ENCODE results near the gene NHLRC1.

NHLRC1 gene

DNA sequence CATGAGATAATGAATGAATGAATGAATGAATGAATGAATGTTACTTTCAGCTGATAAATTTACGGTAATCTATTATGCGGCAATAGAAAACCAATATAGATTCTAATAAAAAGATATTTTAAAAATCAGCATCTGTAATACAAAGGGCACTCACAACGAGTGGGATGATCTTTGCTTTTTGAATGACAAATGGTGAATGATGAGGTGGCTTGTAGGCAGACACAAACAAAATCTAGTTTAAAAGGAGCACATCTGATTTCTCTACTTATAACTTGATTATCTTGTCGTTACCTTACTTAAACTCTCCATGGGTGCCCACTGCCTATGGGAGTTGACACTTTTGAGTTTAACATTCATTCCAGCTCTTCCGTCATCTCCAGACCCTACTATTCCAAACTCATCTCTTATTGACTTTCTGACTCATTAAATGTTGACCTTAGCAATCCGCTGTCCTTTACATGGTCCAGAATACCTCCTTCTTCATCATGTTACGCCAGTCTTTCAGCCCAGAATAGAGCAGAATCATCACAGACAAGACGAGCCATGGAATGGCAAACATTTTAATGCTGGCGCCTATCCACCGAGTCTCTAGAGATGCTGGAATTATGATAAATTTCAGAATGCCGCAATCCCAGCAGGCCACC is 41.3 kb downstream of the NHLRC1 start:
- no peak for DNase-seq (ENCODE audit: low spot score)

DNA sequence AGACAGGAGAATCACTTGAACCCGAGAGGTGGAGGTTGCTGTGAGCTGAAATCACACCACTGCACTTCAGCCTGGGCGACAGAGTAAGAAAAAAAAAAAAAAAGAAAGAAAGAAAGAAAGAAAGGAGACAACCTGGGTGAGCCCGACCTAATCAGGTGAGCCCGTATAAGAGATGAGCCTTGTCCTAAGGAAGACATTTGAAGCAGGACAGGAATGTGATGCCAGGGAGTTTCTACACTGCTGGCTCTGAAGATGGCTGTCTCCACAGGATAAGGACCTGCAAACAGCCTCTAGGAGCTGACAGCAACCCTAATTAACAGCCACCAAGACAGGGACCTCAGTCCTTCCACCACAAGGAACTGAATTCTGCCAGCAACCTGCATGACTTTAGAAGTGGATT is 41.9 kb downstream of the NHLRC1 start:
- DNase-seq (ENCODE audit: low spot score): no peak

DNA sequence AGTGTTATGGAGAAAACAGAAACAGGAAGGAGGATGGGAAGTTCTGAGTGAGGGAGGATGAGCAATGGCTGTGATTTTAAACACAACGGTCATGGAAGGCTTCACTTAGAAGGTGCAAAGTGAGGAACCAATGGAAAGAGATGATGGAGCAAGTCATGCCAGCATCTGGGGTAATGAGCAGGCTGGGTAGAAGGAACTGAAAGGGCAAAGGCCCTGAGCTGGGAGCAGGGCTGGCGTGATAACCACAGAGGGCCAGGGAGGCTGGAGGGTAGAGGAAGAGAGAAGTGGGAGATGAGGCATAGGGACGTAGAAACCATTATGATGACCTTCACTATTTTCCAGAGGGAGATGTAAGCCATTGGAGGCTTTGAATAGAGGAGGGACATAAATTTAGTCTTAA is 43.6 kb downstream of the NHLRC1 start:
- no peak for DNase-seq (ENCODE audit: low spot score)

DNA sequence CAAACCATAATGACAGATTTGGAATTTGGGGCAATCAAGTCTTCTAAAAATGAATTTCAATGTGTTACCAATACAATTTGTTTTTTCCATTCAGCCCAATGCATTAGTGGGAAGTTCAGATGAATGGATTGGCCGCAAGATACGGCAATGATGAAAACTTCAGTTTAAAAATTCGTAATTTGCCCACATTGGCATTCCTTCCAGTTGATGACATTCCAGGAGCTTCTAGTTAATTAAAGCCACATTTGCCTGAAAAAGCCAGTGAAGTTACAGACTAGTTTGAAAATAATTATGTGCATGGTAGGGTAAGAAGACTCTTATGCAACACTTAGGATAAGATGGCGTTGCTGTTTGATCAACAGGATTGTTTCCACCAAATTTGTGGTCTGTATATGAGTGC is 46.2 kb downstream of the NHLRC1 start:
- no peak for DNase-seq (ENCODE audit: low spot score)

DNA sequence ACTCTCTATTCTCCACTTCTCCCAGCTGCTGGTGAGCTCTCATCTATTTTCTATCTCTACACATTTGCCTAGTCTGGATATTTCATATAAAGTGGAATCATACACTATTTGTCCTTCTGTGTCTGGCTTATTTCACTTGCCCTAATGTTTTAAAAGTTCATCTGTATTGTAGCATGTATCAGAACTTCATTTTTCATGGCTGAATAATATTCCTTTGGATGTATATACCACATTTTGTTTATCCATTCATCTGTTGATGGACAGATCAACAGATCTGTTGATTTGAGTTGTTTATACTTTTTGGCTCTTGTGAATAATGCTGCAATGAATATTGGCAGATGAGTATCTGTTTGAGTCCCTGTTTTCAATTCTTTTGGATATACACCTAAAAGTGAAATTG is 49.6 kb downstream of the NHLRC1 start:
- no peak for DNase-seq (ENCODE audit: low spot score)

DNA sequence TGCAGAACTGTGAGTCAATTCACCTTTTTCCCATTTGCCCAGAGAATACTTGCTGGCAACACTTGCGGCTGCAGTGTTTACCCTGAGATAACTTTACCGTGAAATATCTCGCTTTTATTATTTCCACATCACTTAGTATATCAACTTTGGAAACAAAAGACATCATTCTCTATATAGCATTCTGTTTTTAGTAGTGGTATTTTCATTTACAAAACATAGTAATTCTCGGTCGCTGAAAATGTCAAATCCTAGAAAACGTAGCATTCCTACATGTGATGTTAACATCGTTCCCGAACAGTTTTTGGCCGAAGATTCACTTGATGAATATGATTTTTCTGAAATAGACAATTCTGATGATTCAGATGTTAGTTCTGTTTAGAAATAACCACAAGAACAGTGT is 52.0 kb downstream of the NHLRC1 start:
- DNase-seq (ENCODE audit: low spot score): no peak
